CD4-positive, alpha-beta T cell treated with Interleukin-17A for 4 hours (primary cell): ENCODE results near the gene NAT16.
A peak's percentile ranks its signal among the peaks of the same experiment; 100 is the strongest.
"Not testable (repeated sequence)": the region's sequence is repeated elsewhere in the genome, so short reads cannot be mapped to it uniquely, and the experiment has no call there.

Experiments used
- DNase-seq: peaks from one replicate; pipeline ENCODE4 v3.0.0-alpha.2; 2020; ENCODE audit warnings: mixed read lengths

The NAT16 gene

GRCh38 chr7:101156866-101157589 is 23.1 kb downstream of the NAT16 start:
- DNase-seq = no peak

GRCh38 chr7:101156277-101156676 is 23.8 kb downstream of the NAT16 start:
- DNase-seq = no peak

- DNase-seq = no peak
Measured at GRCh38 chr7:101155303-101155702, 24.8 kb downstream of the NAT16 start.

- no peak for DNase-seq
Measured at GRCh38 chr7:101154693-101155102, 25.4 kb downstream of the NAT16 start.

GRCh38 chr7:101153969-101154692 is 26.0 kb downstream of the NAT16 start, which contains the start of gene AP1S1:
TSS of gene AP1S1 (plus strand) at chr7:101154476. CDS start at chr7:101154515, 39 bp downstream.
- DNase-seq = peak; percentile 97

- DNase-seq = no peak
Measured at GRCh38 chr7:101151908-101152651, 28.0 kb downstream of the NAT16 start.

GRCh38 chr7:101140746-101141382 is 39.2 kb downstream of the NAT16 start:
- no peak for DNase-seq

- no peak for DNase-seq
Measured at GRCh38 chr7:101140339-101140699, 39.8 kb downstream of the NAT16 start.

- peak; percentile 83 for DNase-seq
Measured at GRCh38 chr7:101138213-101138870, 41.8 kb downstream of the NAT16 start.

- no peak for DNase-seq
Measured at GRCh38 chr7:101137651-101138212, 42.4 kb downstream of the NAT16 start.

GRCh38 chr7:101134399-101134980 is 45.6 kb downstream of the NAT16 start:
- DNase-seq = no peak

- DNase-seq = no peak
Measured at GRCh38 chr7:101133621-101134398, 46.3 kb downstream of the NAT16 start.

GRCh38 chr7:101132626-101133600 is 47.2 kb downstream of the NAT16 start:
- DNase-seq = not testable (repeated sequence)

GRCh38 chr7:101129603-101130117 is 50.4 kb downstream of the NAT16 start:
- no peak for DNase-seq

GRCh38 chr7:101128040-101128834 is 51.9 kb downstream of the NAT16 start:
- no peak for DNase-seq

GRCh38 chr7:101127460-101128039 is 52.5 kb downstream of the NAT16 start:
- DNase-seq = no peak

- DNase-seq = peak; percentile 71
Measured at GRCh38 chr7:101126651-101127459, 53.2 kb downstream of the NAT16 start, which contains the start of gene SERPINE1. TSS of gene SERPINE1 (plus strand) at chr7:101127104. CDS start at chr7:101128394, 1,290 bp downstream.
